Stimulated activated CD4-positive, alpha-beta T cell treated with anti-CD3 and anti-CD28 coated beads, Interleukin-2, amount 100 ng/mL, for 24 hours (primary cell): ENCODE results near the gene NUP214.

Experiments
- DNase-seq, 2 donors: peaks; one replicate each; pipeline ENCODE4 v3.0.0-alpha.2; 2020

NUP214 gene

GRCh38 chr9:131279196-131279862, 153.9 kb downstream of the NUP214 start:
- no peak for DNase-seq

- DNase-seq = no peak
Measured at GRCh38 chr9:131279863-131280570, 154.6 kb downstream of the NUP214 start.

DNA sequence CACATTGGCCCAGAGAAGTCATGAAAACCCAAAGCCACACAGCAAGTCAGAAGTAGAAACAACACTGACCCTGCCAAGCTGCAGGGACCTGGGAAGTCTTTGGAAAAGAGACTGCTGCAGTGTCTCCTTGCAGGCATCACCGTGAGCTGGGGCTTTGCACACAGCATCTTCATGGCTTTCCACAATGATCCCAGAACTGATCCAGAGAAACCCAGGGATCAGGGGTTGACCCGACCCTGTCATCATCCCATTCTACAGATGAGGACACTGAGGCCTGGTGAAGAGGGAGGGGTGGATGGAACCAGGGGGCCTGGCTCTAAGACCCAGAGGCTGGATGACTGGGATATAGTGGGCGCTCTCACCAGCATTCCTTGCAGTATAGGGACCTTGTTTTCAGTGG, 155.3 kb downstream of the NUP214 start:
- no peak for DNase-seq

GRCh38 chr9:131281119-131281965, 156.0 kb downstream of the NUP214 start:
- no peak for DNase-seq

- no peak for DNase-seq
Measured at GRCh38 chr9:131282175-131282574, 156.8 kb downstream of the NUP214 start.

DNA sequence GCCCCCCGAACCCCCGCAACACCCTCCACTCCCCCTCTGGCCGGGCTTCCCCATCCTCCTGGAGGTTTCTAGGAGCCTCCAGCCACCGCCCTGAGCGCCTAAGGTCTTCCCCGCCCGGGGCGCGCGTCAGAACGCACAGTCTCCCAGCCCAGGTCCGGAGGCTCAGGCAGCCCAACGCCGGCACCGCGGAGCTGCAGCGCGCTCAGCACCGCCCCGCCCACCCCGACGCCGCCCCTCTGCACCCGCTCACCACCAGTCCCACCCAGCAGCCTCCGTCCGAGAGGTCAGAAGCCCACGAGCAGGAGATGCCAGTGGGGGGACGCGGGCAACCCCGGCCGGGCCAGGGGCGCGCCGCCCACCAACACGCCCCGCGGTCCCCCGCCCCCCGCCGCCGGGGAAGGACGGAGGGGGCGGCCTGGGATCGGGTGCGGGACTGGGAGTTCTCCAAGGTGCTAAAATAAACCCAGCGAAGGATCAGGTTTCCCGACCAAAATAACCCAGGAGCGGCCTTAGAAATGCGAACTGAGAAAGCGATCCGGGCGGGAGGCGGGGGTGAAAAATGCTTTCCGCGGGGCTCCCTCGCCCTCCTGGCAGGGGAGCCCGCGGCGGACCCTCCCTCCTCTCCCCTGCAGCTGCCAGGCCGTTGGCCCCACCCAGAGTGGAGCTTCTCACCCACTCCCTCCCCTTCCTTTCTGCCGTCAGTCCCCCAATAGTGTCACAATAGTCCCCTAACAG, 157.5 kb downstream of the NUP214 start:
- peak in 1 of 2 donors; percentile 40 for DNase-seq
